Adrenal gland (tissue), 5 donors: ENCODE measurements around the gene MUS81.

Source experiments
- CTCF ChIP-seq, 6 experiments: fragments of 450-650 bp in 4 of 6; fragments of 200-600 bp in 2 of 6; sonication (generic) in 1 of 6; IDR thresholded peaks; 1 replicate in 5 of 6; 2 replicates in 1 of 6; pipeline versions ENCODE4 v1.5.1 to v1.8.0; 2016 to 2021; ENCODE audit warnings: antibody characterized with exemption in 6 of 6, mild to moderate bottlenecking in 2 of 6, moderate library complexity in 1 of 6
- POLR2A ChIP-seq, 2 donors: fragments of 450-650 bp; IDR thresholded peaks; one replicate each; pipeline ENCODE4 v1.6.1; 2017; ENCODE audit warnings: antibody characterized with exemption in 2 of 2, mild to moderate bottlenecking in 2 of 2, moderate library complexity in 1 of 2
- donor health status: DM: no; HTN: no; CAD: no.

DNA sequence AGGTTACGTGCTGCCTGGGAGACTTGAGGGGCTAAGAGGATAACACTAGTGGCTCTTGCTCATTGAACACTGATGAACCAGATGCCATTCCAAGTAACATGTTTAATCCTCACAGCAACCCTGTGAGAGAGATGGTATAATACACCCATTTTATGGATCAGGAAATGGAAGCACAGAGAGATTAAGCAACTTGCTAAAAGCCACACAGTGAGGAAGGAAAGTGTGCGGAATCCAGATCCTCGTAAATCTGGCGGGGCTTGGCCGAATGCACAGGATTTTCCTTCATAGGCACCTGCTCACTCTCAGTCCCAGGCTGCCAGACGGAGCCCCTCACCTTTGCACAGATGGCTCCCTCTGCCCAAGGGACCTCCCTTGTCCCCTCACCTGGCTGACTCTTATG lies 47.6 kb downstream of the MUS81 start:
- TF ChIP-seq CTCF (IDR thresholded peaks at IDR 0.05), result no peak
- no peak for TF ChIP-seq POLR2A (IDR thresholded peaks at IDR 0.05)
